Measurements from ENCODE around the gene KCP.

KCP gene

GRCh38 chr7:128909625-128910568 lies 612 bp downstream of the KCP start:
- H3K9ac ChIP-seq (ENCODE audit: low read length) = peak overlapping the region; percentile 9
- peaks cover 24% of the 10 kb centered on the region for H3K27me3 ChIP-seq (ENCODE audit: control insufficient read depth, insufficient read depth, low read length)
- peak overlapping the region; percentile 72 for H3K4me3 ChIP-seq (ENCODE audit: low read length)

DNA sequence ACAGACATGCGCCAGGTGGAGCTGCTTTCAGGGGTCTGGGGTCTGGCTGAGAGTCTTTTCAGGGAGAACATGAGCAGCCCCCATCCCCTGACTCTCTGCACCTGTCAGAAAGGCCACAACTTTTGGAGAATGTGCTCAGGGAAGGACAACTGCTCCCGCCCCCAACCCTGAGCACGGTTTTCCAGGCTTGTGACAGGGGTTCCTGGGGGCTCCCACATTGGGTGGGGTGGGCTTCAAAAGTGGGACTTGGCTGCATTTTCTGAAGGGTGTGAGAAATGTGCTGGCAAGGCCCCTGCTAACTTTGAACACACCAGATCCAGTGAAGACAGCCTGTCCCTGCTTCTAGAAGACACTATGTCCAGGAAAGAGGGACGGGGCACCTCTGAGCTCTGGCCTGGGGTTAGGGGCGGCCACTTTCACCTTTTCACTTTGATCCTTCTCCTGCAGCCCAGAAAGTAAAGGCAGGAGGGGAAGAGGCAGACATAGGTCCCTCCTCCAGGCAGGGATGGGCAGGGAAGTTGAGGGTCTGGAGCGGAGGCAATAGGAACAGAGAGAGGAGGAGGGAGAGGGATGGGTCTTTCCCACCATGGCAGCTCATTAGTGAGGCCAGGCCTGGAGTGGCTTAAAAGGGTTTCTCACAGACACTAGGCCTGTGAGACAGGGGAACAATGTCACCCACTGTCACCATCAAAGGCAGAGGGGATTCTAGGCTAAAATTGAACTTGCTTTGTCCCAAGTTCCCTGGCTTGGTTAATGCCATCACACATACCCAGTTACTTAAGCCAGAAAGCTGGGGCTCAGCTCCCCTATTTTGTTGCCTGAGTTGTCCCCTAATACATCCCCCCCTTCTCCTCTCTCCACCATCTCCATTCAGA lies 1.5 kb downstream of the KCP start:
- no peaks in the 10 kb centered on the region for H3K36me3 ChIP-seq (ENCODE audit: control insufficient read depth, low read depth, low read length)
- H3K9me3 ChIP-seq (ENCODE audit: control insufficient read depth, low read depth, low read length) = no peaks in the 10 kb centered on the region
- H3K4me1 ChIP-seq (ENCODE audit: control insufficient read depth, low read depth, low read length) = peaks cover 23% of the 10 kb centered on the region
- peaks cover 24% of the 10 kb centered on the region for H3K27me3 ChIP-seq (ENCODE audit: control insufficient read depth, insufficient read depth, low read length)
- no peak overlapping the region for H3K9ac ChIP-seq (ENCODE audit: low read length)
- peak overlapping the region; percentile 72 for H3K4me3 ChIP-seq (ENCODE audit: low read length)
- H3K27ac ChIP-seq (ENCODE audit: low read length) = no peak overlapping the region

More at GRCh38 chr7:128909625-128910568, 612 bp downstream of the KCP start:
- no peaks in the 10 kb centered on the region for H3K9me3 ChIP-seq (ENCODE audit: control insufficient read depth, low read depth, low read length)
- H3K36me3 ChIP-seq (ENCODE audit: control insufficient read depth, low read depth, low read length) = no peaks in the 10 kb centered on the region
- peaks cover 26% of the 10 kb centered on the region for H3K4me1 ChIP-seq (ENCODE audit: control insufficient read depth, low read depth, low read length)
- no peak overlapping the region for H3K27ac ChIP-seq (ENCODE audit: low read length)

- Histone ChIP-seq H3K4me3 (ENCODE audit: low read length) (no peak overlapping the region), H3K9me3 (ENCODE audit: control insufficient read depth, low read depth, low read length) (no peaks in the 10 kb centered on the region), H3K4me1 (ENCODE audit: control insufficient read depth, low read depth, low read length) (peaks cover 20% of the 10 kb centered on the region), H3K27me3 (ENCODE audit: control insufficient read depth, insufficient read depth, low read length) (peaks cover 24% of the 10 kb centered on the region), H3K27ac (ENCODE audit: low read length) (no peak overlapping the region), H3K36me3 (ENCODE audit: control insufficient read depth, low read depth, low read length) (no peaks in the 10 kb centered on the region), H3K9ac (ENCODE audit: low read length) (no peak overlapping the region)
Measured at GRCh38 chr7:128906766-128907559, 3.5 kb downstream of the KCP start.

DNA sequence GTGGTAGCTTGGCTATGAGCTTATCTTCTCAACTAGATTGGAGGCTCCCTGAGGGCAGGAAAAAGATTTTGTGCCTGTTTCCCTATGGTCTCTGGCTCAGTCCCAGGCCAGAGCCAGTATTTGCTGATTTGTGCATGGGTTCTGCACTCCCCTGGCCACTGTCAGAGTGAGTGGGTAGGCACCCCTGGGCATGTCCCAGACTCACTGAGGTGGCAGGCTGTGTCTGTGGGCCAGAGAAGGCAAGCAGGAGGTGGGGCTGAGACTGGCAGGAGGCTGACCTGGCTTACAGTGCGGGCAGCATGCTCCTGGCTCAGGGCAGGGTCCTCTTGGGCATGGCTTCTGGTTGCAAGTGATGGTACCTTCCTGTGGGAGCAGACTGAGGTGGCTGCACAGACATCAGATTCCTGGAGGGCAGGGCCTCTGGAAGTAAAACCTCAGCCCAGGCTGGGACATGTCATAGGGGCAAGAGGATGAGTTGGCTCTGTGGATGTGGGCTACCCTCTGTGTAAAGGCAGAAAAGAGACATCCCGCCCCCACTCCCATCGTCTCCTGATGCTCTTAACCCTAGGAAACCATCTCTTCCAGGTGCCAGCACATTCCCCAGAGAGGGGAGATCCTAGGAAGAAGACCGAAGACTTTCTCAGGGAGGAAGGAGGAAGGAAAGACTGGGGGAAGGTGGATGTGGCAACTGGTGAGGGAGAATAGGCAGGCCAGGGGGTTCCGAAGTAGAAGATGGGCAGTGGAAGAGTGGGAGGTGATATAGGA lies 4.3 kb downstream of the KCP start:
- no peaks in the 10 kb centered on the region for H3K36me3 ChIP-seq (ENCODE audit: control insufficient read depth, low read depth, low read length)
- H3K9ac ChIP-seq (ENCODE audit: low read length) = no peak overlapping the region
- no peaks in the 10 kb centered on the region for H3K9me3 ChIP-seq (ENCODE audit: control insufficient read depth, low read depth, low read length)

GRCh38 chr7:128904381-128905197 lies 5.9 kb downstream of the KCP start:
- peaks cover 10% of the 10 kb centered on the region for H3K27me3 ChIP-seq (ENCODE audit: control insufficient read depth, insufficient read depth, low read length)
- H3K9ac ChIP-seq (ENCODE audit: low read length) = no peak overlapping the region
- peaks cover 10% of the 10 kb centered on the region for H3K4me1 ChIP-seq (ENCODE audit: control insufficient read depth, low read depth, low read length)
- H3K27ac ChIP-seq (ENCODE audit: low read length) = no peak overlapping the region
- no peaks in the 10 kb centered on the region for H3K36me3 ChIP-seq (ENCODE audit: control insufficient read depth, low read depth, low read length)
- peaks cover under 1% of the 10 kb centered on the region for H3K9me3 ChIP-seq (ENCODE audit: control insufficient read depth, low read depth, low read length)
- no peak overlapping the region for H3K4me3 ChIP-seq (ENCODE audit: low read length)

More for the DNA sequence above, 4.3 kb downstream of the KCP start:
- Histone ChIP-seq H3K4me3 (ENCODE audit: low read length) (no peak overlapping the region), H3K27me3 (ENCODE audit: control insufficient read depth, insufficient read depth, low read length) (peaks cover 24% of the 10 kb centered on the region), H3K4me1 (ENCODE audit: control insufficient read depth, low read depth, low read length) (peaks cover 15% of the 10 kb centered on the region), H3K27ac (ENCODE audit: low read length) (no peak overlapping the region)

- no peak overlapping the region for H3K9ac ChIP-seq (ENCODE audit: low read length)
- no peaks in the 10 kb centered on the region for H3K36me3 ChIP-seq (ENCODE audit: control insufficient read depth, low read depth, low read length)
- H3K4me1 ChIP-seq (ENCODE audit: control insufficient read depth, low read depth, low read length) = peaks cover 2% of the 10 kb centered on the region
- no peak overlapping the region for H3K4me3 ChIP-seq (ENCODE audit: low read length)
- H3K27ac ChIP-seq (ENCODE audit: low read length) = no peak overlapping the region
- H3K27me3 ChIP-seq (ENCODE audit: control insufficient read depth, insufficient read depth, low read length) = peaks cover 2% of the 10 kb centered on the region
- peaks cover 5% of the 10 kb centered on the region for H3K9me3 ChIP-seq (ENCODE audit: control insufficient read depth, low read depth, low read length)
Measured at GRCh38 chr7:128903621-128904361, 6.7 kb downstream of the KCP start.

DNA sequence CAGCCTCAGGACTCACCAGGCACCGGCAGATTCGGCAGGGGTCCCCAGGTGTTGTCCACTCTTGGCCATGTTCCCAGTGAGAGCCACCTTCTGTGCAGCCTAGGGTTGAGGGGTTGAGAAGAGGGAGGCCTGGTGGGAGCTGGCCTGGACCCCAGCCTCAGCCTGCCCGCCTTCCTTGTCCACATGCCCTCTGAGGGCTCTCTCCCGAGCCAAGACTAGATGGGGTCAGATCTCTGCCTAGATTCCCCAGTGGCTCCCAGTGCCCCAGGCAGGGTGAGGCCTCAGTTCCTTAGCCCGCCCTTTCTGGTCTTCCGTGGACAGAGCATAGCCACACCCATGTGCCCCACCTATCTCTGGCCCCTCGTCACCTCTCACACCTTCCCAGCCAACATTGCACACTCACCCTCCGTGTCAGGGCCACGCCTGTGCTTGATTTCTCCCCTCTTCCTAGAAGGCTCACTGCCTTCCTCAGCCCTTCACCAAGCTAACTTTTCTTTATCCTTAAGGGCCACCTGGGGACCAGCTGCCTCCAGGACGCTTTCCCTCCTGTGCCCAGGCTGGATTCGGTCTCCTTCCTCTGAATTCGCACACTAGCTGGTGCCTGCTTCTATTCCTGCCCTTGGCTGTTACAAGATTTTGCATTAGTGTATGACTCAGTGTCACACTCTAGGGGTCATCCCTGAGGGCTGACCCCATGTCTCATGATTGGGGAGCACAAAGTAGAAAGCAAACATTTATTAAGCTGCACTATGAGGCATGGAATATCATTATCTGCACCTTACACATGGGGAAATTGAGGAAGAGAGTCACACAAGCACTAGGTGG lies 7.5 kb downstream of the KCP start:
- H3K36me3 ChIP-seq (ENCODE audit: control insufficient read depth, low read depth, low read length) = no peaks in the 10 kb centered on the region
- H3K27ac ChIP-seq (ENCODE audit: low read length) = no peak overlapping the region
- peaks cover 5% of the 10 kb centered on the region for H3K9me3 ChIP-seq (ENCODE audit: control insufficient read depth, low read depth, low read length)
- H3K4me3 ChIP-seq (ENCODE audit: low read length) = no peak overlapping the region
- H3K4me1 ChIP-seq (ENCODE audit: control insufficient read depth, low read depth, low read length) = no peaks in the 10 kb centered on the region
- no peaks in the 10 kb centered on the region for H3K27me3 ChIP-seq (ENCODE audit: control insufficient read depth, insufficient read depth, low read length)
- H3K9ac ChIP-seq (ENCODE audit: low read length) = no peak overlapping the region

DNA sequence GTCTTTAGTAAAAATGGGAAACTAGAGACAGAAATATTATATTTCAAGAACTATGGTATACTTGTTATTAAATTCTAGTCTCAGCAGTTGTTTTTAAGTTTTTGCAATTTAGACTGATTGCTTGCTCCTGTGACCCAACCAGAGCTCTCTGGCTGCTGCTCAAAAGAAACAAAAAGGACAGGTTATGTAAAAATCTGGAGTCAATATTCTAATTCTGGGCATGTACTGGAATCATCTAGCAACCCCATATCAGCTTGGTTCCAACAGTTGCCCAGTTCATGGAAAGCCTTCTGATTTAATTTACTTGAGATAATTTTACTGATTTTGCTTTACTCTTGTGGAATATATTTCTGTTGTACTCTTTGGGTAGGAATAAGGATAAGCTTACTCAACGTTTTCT lies 10.3 kb downstream of the KCP start:
- Histone ChIP-seq H3K36me3 (ENCODE audit: control insufficient read depth, low read depth, low read length) (no peaks in the 10 kb centered on the region), H3K4me3 (ENCODE audit: low read length) (no peak overlapping the region), H3K9ac (ENCODE audit: low read length) (no peak overlapping the region), H3K9me3 (ENCODE audit: control insufficient read depth, low read depth, low read length) (peaks cover 5% of the 10 kb centered on the region), H3K27me3 (ENCODE audit: control insufficient read depth, insufficient read depth, low read length) (no peaks in the 10 kb centered on the region), H3K27ac (ENCODE audit: low read length) (no peak overlapping the region), H3K4me1 (ENCODE audit: control insufficient read depth, low read depth, low read length) (no peaks in the 10 kb centered on the region)

DNA sequence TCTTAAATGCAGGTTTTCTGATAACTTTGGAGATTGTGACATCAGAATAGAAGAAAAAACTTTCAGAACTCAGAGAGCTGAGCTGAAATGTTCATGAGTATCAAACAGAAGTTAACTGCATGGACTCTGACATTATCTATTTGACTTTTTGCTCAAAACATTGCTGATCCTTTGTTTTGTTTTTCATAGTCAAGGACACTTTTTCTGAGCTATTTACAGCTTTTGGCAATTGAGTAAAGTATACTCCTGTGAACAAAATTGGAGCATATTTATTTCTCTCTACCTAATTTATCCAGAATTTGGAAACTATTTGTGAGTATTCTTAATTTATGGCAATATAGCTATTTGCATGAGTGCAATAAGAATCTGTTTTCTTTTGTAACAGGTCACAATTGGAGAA lies 11.1 kb downstream of the KCP start:
- H3K4me3 ChIP-seq (ENCODE audit: low read length) = no peak overlapping the region
- H3K9me3 ChIP-seq (ENCODE audit: control insufficient read depth, low read depth, low read length) = peaks cover 5% of the 10 kb centered on the region
- no peaks in the 10 kb centered on the region for H3K27me3 ChIP-seq (ENCODE audit: control insufficient read depth, insufficient read depth, low read length)
- H3K9ac ChIP-seq (ENCODE audit: low read length) = no peak overlapping the region
- H3K36me3 ChIP-seq (ENCODE audit: control insufficient read depth, low read depth, low read length) = no peaks in the 10 kb centered on the region
- H3K27ac ChIP-seq (ENCODE audit: low read length) = no peak overlapping the region
- H3K4me1 ChIP-seq (ENCODE audit: control insufficient read depth, low read depth, low read length) = no peaks in the 10 kb centered on the region
